PC-9 (cell line): ENCODE results near the gene PATJ.

Source experiments
- CTCF ChIP-seq: fragments of 200-600 bp; sonication (generic); conservative IDR thresholded peaks from 2 replicates; pipeline ENCODE4 v1.6.1; 2017; ENCODE audit warnings: mixed run types, antibody characterized with exemption, mild to moderate bottlenecking, moderate library complexity
- EZH2 ChIP-seq: fragments of 200-600 bp; sonication (generic); IDR thresholded peaks from 2 replicates; pipeline ENCODE4 v1.8.0; 2017; ENCODE audit warnings: antibody characterized with exemption, low read depth

- TF ChIP-seq CTCF (no peak), EZH2 (no peak)
These were observed 368.8 kb downstream of the PATJ start for GRCh38 chr1:62111084-62111483.
